Stimulated activated CD8-positive, alpha-beta memory T cell treated with anti-CD3 and anti-CD28 coated beads, Interleukin-15, amount 100 ng/mL, for 24 hours (primary cell): ENCODE results near the gene ADAMTS7.
"Not testable (repeated sequence)": the region's sequence is repeated elsewhere in the genome, so short reads cannot be mapped to it uniquely, and the experiment has no call there.

ENCODE experiments used
- DNase-seq: peaks from one replicate; pipeline ENCODE4 v3.0.0-alpha.2; 2020; ENCODE audit warnings: low read depth

The ADAMTS7 gene

GRCh38 chr15:78778422-78778821 is 32.8 kb downstream of the ADAMTS7 start:
- no peak for DNase-seq

GRCh38 chr15:78777953-78778345 is 33.3 kb downstream of the ADAMTS7 start:
- DNase-seq: not testable (repeated sequence)

- DNase-seq: not testable (repeated sequence)
Measured at GRCh38 chr15:78777290-78777952, 33.8 kb downstream of the ADAMTS7 start.

- not testable (repeated sequence) for DNase-seq
Measured at GRCh38 chr15:78776046-78776925, 35.0 kb downstream of the ADAMTS7 start.

DNA sequence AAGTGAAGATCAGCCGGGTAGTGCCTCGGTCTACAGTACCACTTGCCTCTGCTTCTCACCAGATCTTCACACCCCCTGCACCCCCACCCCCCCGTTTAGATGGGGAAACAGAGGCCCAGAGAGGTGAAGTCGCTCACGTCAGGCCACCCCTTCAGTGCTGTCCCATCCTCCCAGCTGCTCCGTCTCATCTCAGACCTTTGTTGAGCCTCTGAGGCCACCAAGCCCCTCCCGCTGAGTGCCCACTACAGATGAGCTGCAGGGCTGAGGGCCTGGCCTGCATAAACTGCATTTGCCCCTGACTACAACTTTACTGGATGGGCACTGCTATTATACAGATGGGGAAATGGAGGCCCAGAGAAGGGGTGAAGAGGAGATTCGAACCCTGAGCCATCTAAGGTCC is 35.8 kb downstream of the ADAMTS7 start:
- no peak for DNase-seq

GRCh38 chr15:78774451-78774990 is 36.7 kb downstream of the ADAMTS7 start:
- not testable (repeated sequence) for DNase-seq

- DNase-seq: not testable (repeated sequence)
Measured at GRCh38 chr15:78773765-78774450, 37.4 kb downstream of the ADAMTS7 start.

GRCh38 chr15:78772738-78773137 is 38.5 kb downstream of the ADAMTS7 start:
- DNase-seq: no peak

DNA sequence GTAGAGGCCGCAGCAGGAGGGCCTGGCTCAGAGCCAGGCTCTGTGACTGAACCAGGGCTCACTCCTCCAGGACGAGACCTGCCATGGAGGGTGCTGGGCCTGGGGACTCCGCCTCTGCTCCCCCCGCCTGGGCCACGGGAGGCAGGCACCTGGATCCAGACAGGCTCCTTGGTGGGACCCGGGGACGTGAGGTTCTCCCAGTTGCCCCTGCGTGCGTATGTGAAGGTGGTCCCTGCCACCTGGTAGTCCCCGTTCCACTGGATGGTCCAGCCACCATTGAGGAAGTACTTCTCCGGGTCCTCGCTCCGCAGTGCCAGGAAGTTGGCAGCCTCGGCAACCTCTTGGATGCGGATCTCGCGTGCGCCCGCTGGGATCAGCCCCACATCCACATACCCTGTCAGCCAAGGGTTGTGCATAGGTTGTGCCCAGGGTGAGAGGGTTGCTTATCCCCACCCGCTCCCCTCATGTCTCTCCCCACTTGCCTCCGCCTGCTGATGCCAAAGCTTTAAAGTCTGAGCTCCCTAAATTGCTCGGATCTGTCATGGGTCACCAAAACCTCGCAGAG is 39.7 kb downstream of the ADAMTS7 start:
- not testable (repeated sequence) for DNase-seq

DNA sequence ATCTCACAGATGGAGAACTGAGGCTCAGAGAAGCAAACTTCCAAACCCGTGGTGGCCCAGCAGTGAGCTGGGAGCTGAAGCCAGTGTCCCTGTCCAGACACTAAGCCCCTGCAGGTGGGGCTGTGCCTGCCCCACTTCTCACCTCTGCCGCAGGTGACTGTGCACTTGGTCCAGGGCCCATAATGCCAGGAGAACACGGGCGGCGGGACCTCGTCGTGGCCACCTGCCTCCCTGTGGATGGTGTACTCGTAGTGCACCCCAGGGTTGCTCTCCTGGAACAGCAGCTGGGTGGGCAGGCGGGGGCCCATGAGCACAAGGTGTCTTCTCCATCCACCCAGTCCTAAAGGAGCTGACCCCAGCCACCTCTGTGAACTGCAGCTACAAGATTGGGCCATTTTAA is 40.2 kb downstream of the ADAMTS7 start:
- DNase-seq: not testable (repeated sequence)

DNA sequence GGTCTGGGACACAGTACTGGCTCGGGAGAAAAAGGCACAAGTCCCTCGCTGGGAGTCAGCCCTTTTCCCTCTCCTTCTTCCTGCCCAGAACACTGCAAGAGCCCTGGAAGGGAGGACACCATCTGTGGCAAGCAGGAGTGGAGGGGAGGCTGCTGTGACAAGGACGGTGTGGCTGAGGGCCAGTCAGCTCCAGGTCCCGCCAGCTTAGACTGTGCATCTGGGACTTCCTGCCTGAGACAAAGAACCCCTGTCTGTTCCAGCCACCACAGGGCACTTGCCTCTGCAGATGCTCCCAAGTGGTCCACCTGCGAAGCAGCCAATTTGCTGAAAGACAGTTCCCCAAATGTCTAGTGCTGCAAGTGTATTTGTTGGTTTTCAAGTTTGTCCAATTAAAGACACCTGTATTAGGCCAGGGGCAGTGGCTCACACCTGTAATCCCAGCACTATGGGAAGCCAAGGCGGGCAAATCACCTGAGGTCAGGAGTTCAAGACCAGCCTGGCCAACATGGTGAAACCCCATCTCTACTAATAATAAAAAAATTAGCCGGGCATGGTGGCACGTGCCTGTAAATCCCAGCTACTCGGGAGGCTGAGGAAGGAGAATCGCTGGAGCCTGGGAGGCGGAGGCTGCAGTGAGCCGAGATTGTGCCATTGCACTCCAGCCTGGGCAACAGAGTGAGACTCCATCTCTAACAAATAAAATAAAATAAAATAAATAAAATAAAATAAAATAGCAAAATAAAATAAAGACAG is 41.6 kb downstream of the ADAMTS7 start:
- DNase-seq: not testable (repeated sequence)

- no peak for DNase-seq
Measured at GRCh38 chr15:78768531-78769408, 42.5 kb downstream of the ADAMTS7 start.

- no peak for DNase-seq
Measured at GRCh38 chr15:78768096-78768495, 43.2 kb downstream of the ADAMTS7 start.

DNA sequence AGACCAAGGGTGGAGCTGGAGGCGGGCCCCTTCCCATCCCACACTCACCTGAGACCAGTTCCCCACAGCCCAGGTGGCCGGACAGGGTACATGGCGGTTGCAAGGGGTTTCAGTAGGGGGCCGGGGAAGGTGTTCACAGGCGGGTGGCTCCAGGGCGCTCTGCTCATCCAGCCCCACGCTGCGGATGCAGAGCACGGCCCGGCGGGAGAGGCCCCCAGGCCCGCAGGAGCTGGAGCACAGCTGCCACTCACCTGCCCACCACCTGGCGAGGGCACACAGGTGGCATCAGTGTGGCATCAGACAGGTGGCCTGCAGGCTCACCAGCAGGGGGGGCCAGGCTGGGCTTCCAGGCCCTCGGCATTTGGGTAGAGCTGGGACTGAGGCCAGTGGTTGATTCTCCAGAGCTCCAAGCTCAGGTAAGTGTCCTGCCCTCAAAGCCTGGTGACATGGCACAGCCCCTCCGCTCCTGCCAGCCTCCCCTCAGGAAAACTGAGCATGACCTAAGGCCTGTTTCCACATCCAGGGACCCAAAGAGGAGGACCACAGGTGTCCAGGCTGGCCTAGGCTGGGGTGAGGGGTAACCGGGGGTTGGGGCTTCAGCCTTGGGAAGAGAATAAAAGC is 43.8 kb downstream of the ADAMTS7 start:
- no peak for DNase-seq

DNA sequence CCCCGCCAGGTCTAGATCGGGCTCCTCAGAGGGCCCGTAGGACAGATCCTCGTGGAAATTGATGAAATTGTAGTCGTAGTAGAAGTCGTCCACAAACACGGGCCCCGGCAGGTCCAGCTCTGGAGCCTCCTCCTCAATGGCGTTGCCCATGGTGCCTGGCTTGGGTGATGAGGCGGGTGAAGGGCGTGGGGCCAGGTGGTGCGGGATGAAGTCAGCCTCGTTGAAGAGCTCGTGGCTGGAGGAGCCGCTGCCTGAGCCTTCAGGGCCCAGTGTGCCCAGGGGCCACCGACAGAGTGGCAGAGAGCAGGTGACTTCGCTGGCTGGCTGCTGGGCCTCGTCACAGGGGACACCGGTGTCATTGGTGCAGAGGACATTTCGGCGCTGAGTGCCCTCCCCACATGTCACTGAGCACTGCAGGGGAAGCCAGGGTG is 44.6 kb downstream of the ADAMTS7 start:
- not testable (repeated sequence) for DNase-seq

DNA sequence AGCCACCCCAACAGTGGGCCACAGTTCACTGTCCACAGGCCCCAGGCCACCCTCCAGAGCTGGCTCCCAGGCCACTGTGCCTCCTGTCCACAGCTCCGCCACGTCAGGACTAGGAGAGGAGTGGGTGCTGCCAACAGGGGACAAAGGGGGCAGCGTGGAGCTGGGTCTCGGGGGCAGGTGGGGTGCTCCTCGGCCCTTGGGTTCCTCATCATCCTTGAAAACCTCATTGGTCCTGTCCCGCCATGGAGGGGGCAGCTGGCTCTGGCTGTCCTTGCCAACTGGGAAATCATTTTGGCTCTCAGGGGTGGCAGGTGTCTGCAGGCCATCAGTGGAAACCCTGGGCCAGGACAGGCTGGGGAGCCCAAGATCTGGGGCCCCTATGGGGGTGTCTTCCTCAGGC is 45.2 kb downstream of the ADAMTS7 start:
- no peak for DNase-seq

DNA sequence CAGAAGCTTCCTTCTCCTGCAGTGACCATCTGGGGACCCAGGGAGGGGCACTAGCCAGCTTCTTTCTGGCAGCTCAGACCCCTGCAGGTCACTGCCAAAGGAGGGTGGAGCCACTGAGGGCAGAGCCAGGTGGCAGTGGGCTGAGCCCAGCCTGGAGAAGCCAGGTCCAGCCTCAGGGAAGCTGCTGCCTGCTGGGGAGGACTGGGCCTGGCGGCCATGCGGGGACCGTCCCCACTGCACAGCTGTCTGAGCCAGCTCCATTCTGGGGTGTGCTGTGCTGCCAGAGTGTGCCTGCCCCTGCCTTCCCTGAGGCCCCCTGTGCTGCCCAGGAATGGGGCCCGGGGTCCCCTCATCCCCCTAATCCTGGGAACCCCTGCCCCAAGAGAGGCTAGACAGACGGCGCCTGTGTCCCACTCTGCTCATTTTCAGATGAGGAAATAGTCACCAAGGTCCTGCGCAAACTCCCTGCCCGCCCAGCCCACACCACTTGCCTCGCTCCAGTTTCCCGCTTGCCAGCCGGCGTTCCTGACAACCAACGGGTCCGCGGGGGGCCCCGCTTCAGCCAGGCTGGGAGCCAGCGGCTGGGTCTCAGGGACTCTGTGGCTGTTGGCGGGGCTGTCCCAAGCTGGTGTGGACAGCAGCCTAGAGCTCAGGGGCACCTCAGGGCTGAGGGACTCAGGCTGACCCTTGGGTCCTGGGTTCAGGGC is 46.0 kb downstream of the ADAMTS7 start:
- not testable (repeated sequence) for DNase-seq

DNA sequence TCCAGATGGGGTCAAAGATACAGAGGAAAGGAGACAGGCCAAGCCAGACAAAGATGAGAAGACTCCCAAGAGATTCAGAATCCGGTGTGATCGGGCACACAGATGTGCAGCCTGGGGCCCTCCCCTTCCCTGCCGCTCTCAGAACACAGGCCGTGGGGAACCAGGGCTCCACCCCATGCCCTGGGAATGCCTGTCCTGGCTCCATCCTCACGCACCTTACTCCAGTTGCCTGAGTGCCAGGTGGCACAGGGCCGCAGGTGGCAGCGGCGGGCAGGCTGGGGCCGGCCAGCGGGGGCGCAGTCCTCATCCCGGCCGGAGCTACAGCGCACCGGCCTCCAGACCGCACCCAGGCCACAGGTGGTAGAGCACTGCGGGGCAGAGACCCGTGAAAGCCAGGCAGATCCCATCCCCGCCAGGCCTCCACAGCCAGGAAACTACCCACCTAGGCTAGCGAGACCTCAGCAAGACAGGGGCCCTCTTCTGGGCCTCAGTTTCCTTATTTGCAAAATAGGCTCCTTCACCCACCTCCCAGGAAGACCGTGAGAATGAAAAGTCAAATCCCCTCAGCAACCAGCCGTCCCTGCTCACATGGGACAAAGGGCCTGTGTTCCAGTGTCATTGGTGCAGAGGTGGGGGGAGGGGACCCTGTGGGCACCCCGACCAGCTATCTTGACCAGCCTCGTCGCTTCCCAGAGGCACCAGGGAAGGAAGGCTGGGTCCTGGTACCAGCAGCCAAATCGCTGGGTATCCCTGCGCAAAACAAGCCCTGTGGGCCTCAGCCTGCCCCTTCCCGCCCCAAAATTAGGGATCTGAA is 46.7 kb downstream of the ADAMTS7 start:
- not testable (repeated sequence) for DNase-seq
